ENCODE results near the gene FHOD3. TPM values are rescaled to one million over a fixed set of nuclear protein-coding genes. Genes with fewer than 3 reads are reported as not detected.

FHOD3 gene
- total RNA-seq, 1 experiment from 2014 or later, result 2.9 TPM

DNA sequence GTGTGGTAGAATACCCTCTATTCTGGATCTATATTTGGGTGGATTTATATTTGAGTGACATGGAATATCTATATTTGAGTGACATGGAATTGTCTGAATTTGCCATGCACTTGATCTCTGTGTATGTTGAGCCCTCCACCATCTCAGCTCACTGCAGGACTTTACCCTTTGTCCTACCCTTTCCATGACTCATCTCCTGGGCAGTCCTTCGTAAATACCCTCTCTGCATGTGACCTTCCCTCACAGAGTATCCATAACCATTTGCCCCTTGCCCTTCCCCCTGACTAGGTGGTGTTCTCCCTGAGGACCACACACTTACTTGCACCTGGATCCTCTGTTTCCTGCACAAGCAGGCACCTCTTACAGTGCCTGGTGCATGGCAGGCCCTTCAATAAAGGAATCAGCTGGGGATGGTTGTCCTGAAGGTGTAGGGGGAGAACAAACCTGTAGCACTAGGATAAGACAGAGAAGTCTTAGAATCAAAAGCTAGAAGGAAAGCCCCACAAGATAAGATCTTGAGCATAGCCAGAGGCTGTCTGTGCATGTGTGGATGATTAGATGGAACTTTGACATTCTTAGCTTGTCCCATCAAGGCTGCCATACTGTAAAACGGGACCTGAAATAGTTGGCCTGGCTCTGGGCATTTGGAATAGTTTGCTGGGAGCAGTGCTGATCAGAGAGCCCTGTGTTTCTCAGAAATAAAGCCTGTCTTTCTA, 230.4 kb downstream of the FHOD3 start:
- BruUV-seq (replicated peaks), result no TSS peak
- Mint-ChIP-seq H3K36me3 (ENCODE audit: insufficient read depth, unreplicated experiment) (no peaks in the 10 kb centered on the region), H3K27me3 (ENCODE audit: unreplicated experiment) (peaks cover 38% of the 10 kb centered on the region), H3K4me3 (ENCODE audit: low read depth, unreplicated experiment) (no peak overlapping the region), H3K9me3 (ENCODE audit: low read depth, unreplicated experiment) (no peaks in the 10 kb centered on the region), H3K4me1 (ENCODE audit: low read depth, unreplicated experiment) (peaks cover 10% of the 10 kb centered on the region), H3K27ac (ENCODE audit: unreplicated experiment) (no peak overlapping the region)
- no peak for DNase-seq
- intact Hi-C loops (cut with micrococcal nuclease; ENCODE audit: unreplicated experiment), result no loop called here
- CTCF ChIA-PET, result no interaction called here
- no peak for TF ChIP-seq CTCF (IDR thresholded peaks at IDR 0.05; ENCODE audit: unreplicated experiment)

DNA sequence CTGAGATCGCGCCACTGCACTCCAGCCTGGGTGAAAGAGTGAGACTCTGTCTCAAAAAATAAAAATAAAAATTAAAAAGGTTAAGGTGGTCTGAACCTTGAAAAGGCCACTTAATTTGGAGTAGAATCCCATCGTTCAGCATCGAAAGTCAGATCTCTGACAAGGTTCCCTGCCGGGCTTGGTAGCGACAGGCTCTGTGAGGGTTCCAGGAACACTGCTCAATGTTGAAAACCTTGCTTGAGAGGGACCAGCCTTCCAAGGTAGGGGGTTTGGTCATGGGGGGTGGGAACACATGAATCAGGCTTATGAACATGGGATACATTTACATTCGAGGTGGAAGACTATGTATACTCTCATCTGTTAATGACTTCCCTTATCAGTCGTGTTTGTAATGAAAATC, 232.2 kb downstream of the FHOD3 start:
- CTCF ChIA-PET, result no interaction called here
- H3K36me3 Mint-ChIP-seq (ENCODE audit: insufficient read depth, unreplicated experiment), result no peaks in the 10 kb centered on the region
- TF ChIP-seq CTCF (IDR thresholded peaks at IDR 0.05; ENCODE audit: unreplicated experiment), result no peak
- no peak overlapping the region for H3K4me3 Mint-ChIP-seq (ENCODE audit: low read depth, unreplicated experiment)
- no peak overlapping the region for H3K27ac Mint-ChIP-seq (ENCODE audit: unreplicated experiment)
- H3K9me3 Mint-ChIP-seq (ENCODE audit: low read depth, unreplicated experiment), result no peaks in the 10 kb centered on the region
- intact Hi-C loops (cut with micrococcal nuclease; ENCODE audit: unreplicated experiment), result no loop called here
- DNase-seq, result no peak
- peaks cover 10% of the 10 kb centered on the region for H3K4me1 Mint-ChIP-seq (ENCODE audit: low read depth, unreplicated experiment)
- no TSS peak for BruUV-seq (replicated peaks)
- peaks cover 30% of the 10 kb centered on the region for H3K27me3 Mint-ChIP-seq (ENCODE audit: unreplicated experiment)

DNA sequence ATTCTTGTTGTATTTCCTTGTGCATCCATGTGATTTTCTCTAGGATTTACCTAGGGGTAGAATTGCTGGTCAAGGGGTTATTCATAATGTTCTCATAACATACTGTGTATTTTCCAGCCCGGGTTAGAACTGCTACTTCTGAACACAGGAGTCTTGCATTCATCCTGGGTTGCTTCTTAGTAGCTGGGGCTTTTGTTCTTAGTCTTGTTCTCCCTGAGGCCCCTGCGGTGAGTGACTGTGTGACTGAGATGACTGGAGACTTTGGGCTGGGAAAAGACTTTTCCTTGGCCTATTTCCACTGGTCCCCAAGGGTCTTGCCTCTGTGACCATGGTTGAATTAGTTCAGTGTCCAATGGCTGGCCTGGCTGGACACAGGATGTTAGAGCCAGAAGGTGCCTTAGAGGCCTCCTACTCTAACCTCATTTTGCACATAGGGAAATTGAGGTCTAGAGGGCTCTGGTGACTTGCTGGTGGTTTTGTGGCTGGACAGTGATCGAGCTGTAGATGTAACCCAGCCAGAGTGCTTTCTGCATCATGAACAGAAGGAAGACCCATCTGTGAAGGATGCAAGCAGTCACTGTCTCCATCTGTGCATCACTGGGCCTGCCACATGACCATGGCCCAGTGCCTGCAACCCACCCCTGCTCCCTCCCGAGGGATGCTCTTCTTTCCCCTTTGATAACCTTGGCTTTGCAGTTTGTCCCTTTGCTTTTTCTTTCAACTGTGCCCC, 233.3 kb downstream of the FHOD3 start:
- no TSS peak for BruUV-seq (replicated peaks)
- CTCF ChIA-PET, result no interaction called here
- H3K27me3 Mint-ChIP-seq (ENCODE audit: unreplicated experiment), result peaks cover 19% of the 10 kb centered on the region
- no peaks in the 10 kb centered on the region for H3K36me3 Mint-ChIP-seq (ENCODE audit: insufficient read depth, unreplicated experiment)
- TF ChIP-seq CTCF (IDR thresholded peaks at IDR 0.05; ENCODE audit: unreplicated experiment), result no peak
- H3K9me3 Mint-ChIP-seq (ENCODE audit: low read depth, unreplicated experiment), result no peaks in the 10 kb centered on the region
- H3K4me3 Mint-ChIP-seq (ENCODE audit: low read depth, unreplicated experiment), result no peak overlapping the region
- peaks cover 10% of the 10 kb centered on the region for H3K4me1 Mint-ChIP-seq (ENCODE audit: low read depth, unreplicated experiment)
- no peak overlapping the region for H3K27ac Mint-ChIP-seq (ENCODE audit: unreplicated experiment)
- intact Hi-C loops (cut with micrococcal nuclease; ENCODE audit: unreplicated experiment), result no loop called here
- DNase-seq, result no peak

GRCh38 chr18:36531636-36532035, 234.1 kb downstream of the FHOD3 start:
- BruUV-seq (replicated peaks), result no TSS peak
- H3K4me3 Mint-ChIP-seq (ENCODE audit: low read depth, unreplicated experiment), result no peak overlapping the region
- CTCF ChIA-PET, result no interaction called here
- intact Hi-C loops (cut with micrococcal nuclease; ENCODE audit: unreplicated experiment), result no loop called here
- H3K4me1 Mint-ChIP-seq (ENCODE audit: low read depth, unreplicated experiment), result peaks cover 10% of the 10 kb centered on the region
- TF ChIP-seq CTCF (IDR thresholded peaks at IDR 0.05; ENCODE audit: unreplicated experiment), result no peak
- peaks cover 19% of the 10 kb centered on the region for H3K27me3 Mint-ChIP-seq (ENCODE audit: unreplicated experiment)
- no peak overlapping the region for H3K27ac Mint-ChIP-seq (ENCODE audit: unreplicated experiment)
- no peak for DNase-seq
- no peaks in the 10 kb centered on the region for H3K9me3 Mint-ChIP-seq (ENCODE audit: low read depth, unreplicated experiment)
- no peaks in the 10 kb centered on the region for H3K36me3 Mint-ChIP-seq (ENCODE audit: insufficient read depth, unreplicated experiment)
